ENCODE data around the gene SOS2. TPM values are rescaled to one million over a fixed set of nuclear protein-coding genes. Genes with fewer than 3 reads are reported as not detected.

Gene SOS2
- polyA plus RNA-seq, 1 experiment = 6.4 TPM

- no peak for DNase-seq (ENCODE audit: low read depth)
- ChIA-PET CTCF (interaction anchor here (1.0 to 1.6 kb wide), 3 partner anchors 13 to 229 kb away, joined by 3 to 7 read pairs (median 5); no protein-coding TSS in a partner anchor), POLR2A (no interaction called here)
- Histone ChIP-seq H3K4me3 (ENCODE audit: low read depth, low read length) (no peak overlapping the region), H3K27me3 (ENCODE audit: control insufficient read depth, insufficient read depth, low read length) (no peaks in the 10 kb centered on the region), H3K36me3 (ENCODE audit: control insufficient read depth, insufficient read depth, low read length) (no peaks in the 10 kb centered on the region; the same call in 1 of the 2 replicates)
- no peak for TF ChIP-seq CTCF (IDR thresholded peaks at IDR 0.05; ENCODE audit: insufficient read depth, low read depth, low read length)
These were observed 140.0 kb downstream of the SOS2 start for GRCh38 chr14:50091240-50091913.

- Histone ChIP-seq H3K27me3 (ENCODE audit: control insufficient read depth, insufficient read depth, low read length) (no peaks in the 10 kb centered on the region), H3K4me3 (ENCODE audit: low read depth, low read length) (no peak overlapping the region), H3K36me3 (ENCODE audit: control insufficient read depth, insufficient read depth, low read length) (no peaks in the 10 kb centered on the region; the same call in 1 of the 2 replicates)
- no peak for TF ChIP-seq CTCF (IDR thresholded peaks at IDR 0.05; ENCODE audit: insufficient read depth, low read depth, low read length)
- ChIA-PET POLR2A (no interaction called here), CTCF (interaction anchor here (0.8 to 1.2 kb wide), 3 partner anchors 9 to 20 kb away, joined by 3 read pairs; no protein-coding TSS in a partner anchor)
- no peak for DNase-seq (ENCODE audit: low read depth)
These were observed 142.2 kb downstream of the SOS2 start for GRCh38 chr14:50089208-50089607.

- POLR2A ChIA-PET = no interaction called here
These were observed 142.6 kb downstream of the SOS2 start for GRCh38 chr14:50088731-50089130.

GRCh38 chr14:50088117-50088515 lies 143.3 kb downstream of the SOS2 start:
- ChIA-PET POLR2A (interaction anchor here (0.5 kb wide), 1 partner anchor 321 kb away, joined by 5 read pairs; no protein-coding TSS in a partner anchor), CTCF (interaction anchor here (0.7 to 1.0 kb wide), 2 partner anchors 136 to 222 kb away, joined by 3 read pairs; no protein-coding TSS in a partner anchor)
- Histone ChIP-seq H3K27me3 (ENCODE audit: control insufficient read depth, insufficient read depth, low read length) (no peaks in the 10 kb centered on the region), H3K36me3 (ENCODE audit: control insufficient read depth, insufficient read depth, low read length) (no peaks in the 10 kb centered on the region; the same call in 1 of the 2 replicates), H3K4me3 (ENCODE audit: low read depth, low read length) (no peak overlapping the region)
- no peak for TF ChIP-seq CTCF (IDR thresholded peaks at IDR 0.05; ENCODE audit: insufficient read depth, low read depth, low read length)
- no peak for DNase-seq (ENCODE audit: low read depth)

More at GRCh38 chr14:50088731-50089130, 142.6 kb downstream of the SOS2 start:
- CTCF ChIA-PET = interaction anchor here (0.8 to 1.2 kb wide), 3 partner anchors 9 to 19 kb away, joined by 3 read pairs; no protein-coding TSS in a partner anchor
- no peaks in the 10 kb centered on the region for H3K27me3 ChIP-seq (ENCODE audit: control insufficient read depth, insufficient read depth, low read length)
- no peak overlapping the region for H3K4me3 ChIP-seq (ENCODE audit: low read depth, low read length)
- no peak for TF ChIP-seq CTCF (IDR thresholded peaks at IDR 0.05; ENCODE audit: insufficient read depth, low read depth, low read length)
- H3K36me3 ChIP-seq (ENCODE audit: control insufficient read depth, insufficient read depth, low read length) = no peaks in the 10 kb centered on the region; the same call in 1 of the 2 replicates
- DNase-seq (ENCODE audit: low read depth) = no peak

GRCh38 chr14:50087341-50088116 lies 143.8 kb downstream of the SOS2 start:
- Histone ChIP-seq H3K4me3 (ENCODE audit: low read depth, low read length) (no peak overlapping the region), H3K27me3 (ENCODE audit: control insufficient read depth, insufficient read depth, low read length) (no peaks in the 10 kb centered on the region), H3K36me3 (ENCODE audit: control insufficient read depth, insufficient read depth, low read length) (no peaks in the 10 kb centered on the region; the same call in 1 of the 2 replicates)
- CTCF ChIA-PET = interaction anchor here (0.7 to 1.2 kb wide), 3 partner anchors 15 to 222 kb away, joined by 3 to 4 read pairs (median 3); no protein-coding TSS in a partner anchor
- POLR2A ChIA-PET = interaction anchor here (0.5 to 0.6 kb wide), 2 partner anchors 14 to 320 kb away, joined by 5 to 6 read pairs; no protein-coding TSS in a partner anchor
- no peak for TF ChIP-seq CTCF (IDR thresholded peaks at IDR 0.05; ENCODE audit: insufficient read depth, low read depth, low read length)
- no peak for DNase-seq (ENCODE audit: low read depth)
